ENCODE data around the gene QRFPR.
"Not testable (repeated sequence)": the region's sequence is repeated elsewhere in the genome, so short reads cannot be mapped to it uniquely, and the experiment has no call there.

Gene QRFPR

GRCh38 chr4:121380776-121381462, at the start of gene QRFPR:
Gene QRFPR, minus strand, starts transcription at chr4:121381018. Its CDS starts 371 bp downstream, at chr4:121380647.
- in situ Hi-C loops (cut with MboI; ENCODE audit: low sequenced_read_pairs), result no loop called here

GRCh38 chr4:121428721-121429120, 47.9 kb upstream of the QRFPR start:
- in situ Hi-C loops (cut with MboI; ENCODE audit: low sequenced_read_pairs), result no loop called here

GRCh38 chr4:121421594-121421993, 40.8 kb upstream of the QRFPR start:
- in situ Hi-C loops (cut with MboI; ENCODE audit: low sequenced_read_pairs), result no loop called here

DNA sequence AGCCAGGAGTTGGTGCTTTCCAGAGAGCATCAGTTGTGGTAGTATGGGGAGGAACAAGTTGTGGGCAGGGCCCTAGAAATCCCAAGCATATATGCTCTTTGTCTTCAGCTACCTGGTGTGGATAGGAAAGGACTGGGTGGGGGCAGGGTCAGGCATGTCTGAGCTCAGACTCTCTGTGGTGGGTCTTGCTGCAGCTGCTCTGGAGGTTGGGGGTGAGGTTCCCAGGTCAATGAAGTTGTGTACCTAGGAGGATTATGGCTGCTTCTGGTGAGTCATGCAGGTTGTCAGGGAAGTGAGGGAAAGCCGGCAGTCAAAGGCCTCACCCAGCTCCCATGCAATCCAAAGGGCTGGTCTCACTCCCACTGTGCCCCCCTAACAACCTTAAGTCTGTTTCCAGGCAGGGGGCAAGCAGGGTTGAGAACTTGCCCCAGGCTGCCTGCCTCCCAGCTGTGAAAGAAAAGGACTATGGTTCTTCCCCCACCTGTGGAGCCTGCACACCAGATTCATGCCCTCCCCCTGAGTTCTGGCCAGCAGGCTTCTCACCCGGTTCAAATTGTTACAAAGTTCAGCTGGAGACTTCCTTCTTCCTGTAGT, 30.4 kb upstream of the QRFPR start:
- in situ Hi-C loops (cut with MboI; ENCODE audit: low sequenced_read_pairs), result no loop called here

- in situ Hi-C loops (cut with MboI; ENCODE audit: low sequenced_read_pairs), result not testable (repeated sequence)
Measured at GRCh38 chr4:121408567-121408966, 27.7 kb upstream of the QRFPR start.

DNA sequence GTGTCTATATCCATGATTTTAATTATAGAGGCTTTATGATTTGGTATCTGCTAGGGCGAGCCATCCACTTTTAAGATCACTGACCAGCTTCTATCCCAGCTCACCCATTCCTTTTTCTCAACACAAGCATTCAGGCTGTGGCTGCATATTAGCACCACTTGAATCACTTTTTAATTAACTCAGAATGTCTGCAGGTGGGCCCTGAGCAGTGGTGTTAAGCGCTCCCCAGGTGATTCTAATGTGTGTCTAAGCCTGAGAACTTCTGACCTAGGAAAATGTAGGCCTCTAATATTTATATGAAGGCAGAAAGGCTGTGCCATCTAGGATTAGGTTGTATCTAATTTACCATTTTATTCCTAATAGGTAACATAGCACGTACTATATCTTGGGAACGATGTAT, 19.8 kb upstream of the QRFPR start:
- in situ Hi-C loops (cut with MboI; ENCODE audit: low sequenced_read_pairs), result no loop called here

DNA sequence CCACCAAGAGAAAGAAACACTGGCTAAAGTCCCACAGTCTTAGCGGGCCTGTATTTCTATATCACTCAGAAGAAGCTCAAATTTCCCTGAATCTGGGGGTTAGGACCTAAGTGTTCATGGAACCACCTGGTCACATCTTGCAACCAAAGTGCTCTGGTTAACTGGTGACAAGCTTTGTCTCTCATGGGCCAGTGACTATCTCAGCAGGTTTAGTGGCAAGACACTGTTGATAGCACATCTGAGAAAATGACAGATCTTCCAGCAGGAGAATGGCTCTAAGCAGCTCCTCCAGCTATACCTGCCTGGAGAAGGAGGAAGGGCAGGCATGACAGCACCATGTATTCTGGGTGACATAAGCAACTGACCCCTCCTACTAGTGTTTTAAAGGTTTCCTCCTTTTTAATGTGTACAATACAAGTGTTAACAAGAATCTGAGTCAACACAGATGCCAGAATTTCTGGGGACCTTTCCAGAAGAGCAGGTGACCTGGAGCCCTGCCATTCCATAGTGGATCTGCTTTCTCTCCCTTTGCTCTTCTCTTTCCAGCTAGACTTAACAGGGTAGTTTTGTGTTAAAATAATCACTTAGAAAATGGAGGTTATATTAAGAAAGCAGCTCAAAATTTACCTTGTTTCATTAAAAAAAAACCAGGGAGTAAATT, 17.3 kb upstream of the QRFPR start:
- in situ Hi-C loops (cut with MboI; ENCODE audit: low sequenced_read_pairs), result no loop called here

GRCh38 chr4:121397434-121397833, 16.6 kb upstream of the QRFPR start:
- in situ Hi-C loops (cut with MboI; ENCODE audit: low sequenced_read_pairs), result no loop called here

DNA sequence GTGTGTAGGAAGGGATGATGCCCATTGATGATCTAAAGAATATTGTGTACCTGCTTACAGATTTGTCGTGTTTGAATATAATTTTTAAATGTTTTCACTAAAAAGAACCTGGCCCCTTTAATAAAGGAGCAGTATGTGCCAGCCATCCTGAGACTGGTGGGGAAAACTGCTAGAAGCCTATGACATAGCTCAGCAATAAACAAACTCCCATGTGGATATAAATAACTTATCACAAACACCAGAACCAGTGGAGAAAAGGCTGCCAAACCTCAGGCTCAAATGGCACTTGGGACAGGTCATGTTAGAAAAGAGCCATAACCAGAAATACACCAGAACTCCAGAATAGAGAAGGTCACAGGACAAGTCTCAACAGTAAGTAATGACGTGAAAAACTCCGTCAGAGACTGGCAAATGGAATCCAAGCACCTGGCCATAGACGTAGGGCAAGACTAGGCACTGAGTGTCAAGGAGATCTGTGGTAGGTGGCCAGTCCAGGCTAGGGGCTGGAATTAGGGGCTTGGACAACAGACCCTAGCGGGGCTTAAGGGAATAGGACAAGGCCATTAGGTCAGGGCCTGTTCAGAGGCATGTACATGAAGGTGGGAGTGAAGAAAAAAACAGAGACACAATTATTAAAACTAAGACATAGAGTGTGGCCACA, 11.7 kb upstream of the QRFPR start:
- in situ Hi-C loops (cut with MboI; ENCODE audit: low sequenced_read_pairs), result no loop called here

GRCh38 chr4:121390335-121390734, 9.5 kb upstream of the QRFPR start:
- in situ Hi-C loops (cut with MboI; ENCODE audit: low sequenced_read_pairs), result no loop called here

DNA sequence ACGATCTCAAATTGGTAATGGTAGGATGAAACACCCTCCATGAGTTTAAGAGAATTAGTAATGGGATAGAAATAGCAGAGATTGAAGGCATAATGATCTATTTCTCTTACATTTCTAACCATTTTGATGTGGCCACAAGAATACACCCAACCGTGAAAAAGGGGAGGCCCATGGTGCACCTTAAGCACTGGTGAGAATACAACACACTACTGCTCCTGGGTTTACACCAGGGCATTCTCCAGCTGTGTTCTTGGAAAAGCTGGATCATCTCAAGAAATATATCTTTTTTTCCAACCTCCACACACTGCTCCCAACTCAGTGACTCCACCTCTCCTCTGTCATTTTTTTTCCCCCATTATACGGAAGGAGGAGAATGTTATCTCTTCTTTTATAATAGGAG, 1.5 kb downstream of the QRFPR start:
- in situ Hi-C loops (cut with MboI; ENCODE audit: low sequenced_read_pairs), result no loop called here

DNA sequence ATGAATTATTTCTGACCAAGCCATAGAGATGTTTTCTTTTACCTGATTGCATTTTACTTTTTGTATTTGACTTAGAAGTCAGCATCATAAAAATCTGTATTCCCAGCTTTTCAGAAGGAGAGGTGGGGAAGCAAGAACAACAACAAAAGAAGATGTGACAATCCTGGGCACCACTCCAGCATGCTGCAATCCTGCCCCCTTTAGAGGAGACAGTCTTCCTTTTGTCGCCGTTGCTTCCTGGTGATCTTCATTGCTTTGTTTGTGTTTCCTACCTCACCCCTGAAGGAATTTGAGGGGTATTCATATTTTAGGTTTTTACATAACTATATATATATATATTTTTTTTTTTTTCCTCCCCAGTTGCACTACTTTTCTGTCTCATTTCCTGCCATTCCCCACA, 3.7 kb downstream of the QRFPR start:
- in situ Hi-C loops (cut with MboI; ENCODE audit: low sequenced_read_pairs), result no loop called here

GRCh38 chr4:121376556-121376955, 4.3 kb downstream of the QRFPR start:
- in situ Hi-C loops (cut with MboI; ENCODE audit: low sequenced_read_pairs), result no loop called here

GRCh38 chr4:121376097-121376496, 4.7 kb downstream of the QRFPR start:
- in situ Hi-C loops (cut with MboI; ENCODE audit: low sequenced_read_pairs), result no loop called here

DNA sequence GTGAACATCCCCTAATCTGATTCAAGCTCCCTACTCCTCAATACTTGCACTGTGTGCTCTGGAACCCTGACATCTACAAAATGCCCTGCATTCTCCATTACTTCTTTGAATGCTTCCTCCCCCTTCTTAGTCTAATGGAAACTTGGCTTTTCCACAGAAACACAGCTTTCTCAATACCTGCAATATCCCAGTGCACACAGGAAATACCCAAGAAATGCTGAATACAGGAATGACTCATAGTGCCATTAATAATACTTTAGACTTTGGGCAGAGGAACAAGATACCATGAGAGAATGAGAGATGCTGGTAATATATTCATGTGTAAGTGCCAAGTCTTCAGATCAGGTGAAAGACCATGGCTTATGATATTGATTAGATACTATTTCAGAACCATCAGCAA, 5.6 kb downstream of the QRFPR start:
- in situ Hi-C loops (cut with MboI; ENCODE audit: low sequenced_read_pairs), result no loop called here

- in situ Hi-C loops (cut with MboI; ENCODE audit: low sequenced_read_pairs), result no loop called here
Measured at GRCh38 chr4:121373841-121374240, 7.0 kb downstream of the QRFPR start.

DNA sequence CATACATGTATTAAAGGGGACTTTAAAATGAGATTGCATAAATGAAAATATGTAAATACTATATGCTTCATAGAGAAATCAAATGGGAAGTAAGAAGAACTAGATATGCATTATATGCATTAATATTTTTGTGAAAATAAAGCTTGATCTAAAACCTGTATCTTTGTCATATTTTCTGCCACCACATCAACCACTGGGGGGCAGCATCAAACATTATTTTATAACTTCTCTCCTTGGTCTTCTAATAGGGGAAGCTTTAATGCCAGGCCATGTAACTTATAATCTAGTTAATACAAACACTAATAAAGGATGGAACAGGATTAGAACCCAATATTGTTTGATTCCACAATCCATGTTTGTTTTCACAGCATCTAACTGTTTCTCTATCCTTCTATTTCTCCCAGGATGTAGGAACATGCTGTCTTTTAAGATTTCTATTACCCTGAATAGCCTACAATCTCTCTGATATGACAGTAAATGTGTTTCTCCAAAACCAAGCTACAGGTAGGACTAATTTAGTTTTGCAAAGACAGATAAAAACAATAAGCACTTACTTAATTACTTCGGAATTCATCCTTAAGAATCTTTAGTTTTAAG, 10.0 kb downstream of the QRFPR start:
- in situ Hi-C loops (cut with MboI; ENCODE audit: low sequenced_read_pairs), result no loop called here

GRCh38 chr4:121360495-121360894, 20.3 kb downstream of the QRFPR start:
- in situ Hi-C loops (cut with MboI; ENCODE audit: low sequenced_read_pairs), result no loop called here

DNA sequence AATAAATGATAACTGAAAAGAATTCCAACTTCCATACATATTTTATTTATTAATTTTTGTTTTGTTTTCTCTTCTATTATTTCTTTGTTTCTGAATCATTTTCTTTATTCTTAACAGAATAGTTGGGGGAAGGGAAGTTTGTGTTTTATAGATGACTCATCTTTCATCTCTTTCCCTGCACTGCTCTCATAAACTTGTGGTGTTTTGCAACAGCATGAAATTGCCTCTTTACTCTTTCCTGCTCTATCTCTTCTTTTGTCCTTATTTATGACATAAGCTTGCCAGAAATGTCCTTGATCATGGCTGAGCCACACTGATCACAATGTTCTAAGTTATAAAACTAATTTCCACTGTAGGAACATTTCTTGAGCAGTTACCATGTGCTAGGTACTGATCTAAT, 22.3 kb downstream of the QRFPR start:
- in situ Hi-C loops (cut with MboI; ENCODE audit: low sequenced_read_pairs), result no loop called here

GRCh38 chr4:121353213-121353612, 27.6 kb downstream of the QRFPR start:
- in situ Hi-C loops (cut with MboI; ENCODE audit: low sequenced_read_pairs), result no loop called here

GRCh38 chr4:121344098-121344497, 36.7 kb downstream of the QRFPR start:
- in situ Hi-C loops (cut with MboI; ENCODE audit: low sequenced_read_pairs), result no loop called here

Measured in HL-60/S4 (cell line).